GM23338 (cell line): Measurements from ENCODE around the gene KDM6B. TPM values are rescaled to one million over a fixed set of nuclear protein-coding genes. Genes with fewer than 3 reads are reported as not detected.

Experiments
- ATAC-seq: fragments of 200-7000 bp; cut with Tn5 transposase; 3 replicates; pipeline ENCODE4 v1.9.1; 2020
- DNase-seq: peaks from one replicate; pipeline ENCODE4 v3.0.0-alpha.2; 2015; ENCODE audit warnings: low spot score
- H2AFZ ChIP-seq: fragments of 200-600 bp; sonication (generic); 2 replicates; pipeline ENCODE4 v1.8.0; 2016; ENCODE audit warnings: antibody characterized with exemption, mild to moderate bottlenecking, moderate library complexity
- H3F3A ChIP-seq: fragments of 200-600 bp; sonication (generic); replicated peaks from 2 replicates; pipeline ENCODE4 v1.8.0; 2017; ENCODE audit warnings: antibody characterized with exemption, mixed run types, low read depth
- H3K27ac ChIP-seq: fragments of 200-600 bp; sonication (generic); 2 replicates; pipeline ENCODE4 v1.6.1; 2016; ENCODE audit warnings: low read depth
- H3K27me3 ChIP-seq: fragments of 200-600 bp; sonication (generic); 2 replicates; pipeline ENCODE4 v1.8.0; 2016; ENCODE audit warnings: mild to moderate bottlenecking, mixed run types, moderate library complexity; ENCODE audit not compliant: insufficient read depth
- H3K36me3 ChIP-seq: fragments of 200-600 bp; sonication (generic); 2 replicates; pipeline ENCODE4 v1.8.0; 2016; ENCODE audit warnings: mild to moderate bottlenecking; ENCODE audit not compliant: insufficient read depth
- H3K4me1 ChIP-seq: fragments of 200-600 bp; sonication (generic); 2 replicates; pipeline ENCODE4 v1.8.0; 2016; ENCODE audit warnings: mild to moderate bottlenecking, moderate library complexity; ENCODE audit not compliant: insufficient read depth
- H3K4me2 ChIP-seq: fragments of 200-600 bp; sonication (generic); 2 replicates; pipeline ENCODE4 v1.7.1; 2017; ENCODE audit warnings: mixed run types
- H3K4me3 ChIP-seq: fragments of 200-600 bp; sonication (generic); 2 replicates; pipeline ENCODE4 v1.6.1; 2016; ENCODE audit warnings: mixed run types
- H3K79me2 ChIP-seq: fragments of 200-600 bp; sonication (generic); replicated peaks from 2 replicates; pipeline ENCODE4 v1.8.0; 2017; ENCODE audit warnings: mild to moderate bottlenecking; ENCODE audit not compliant: insufficient read depth
- H3K9me2 ChIP-seq: fragments of 200-600 bp; sonication (generic); 2 replicates; pipeline ENCODE4 v1.8.0; 2017; ENCODE audit not compliant: insufficient read depth
- H4K20me1 ChIP-seq: fragments of 200-600 bp; sonication (generic); replicated peaks from 2 replicates; pipeline ENCODE4 v1.8.0; 2017; ENCODE audit warnings: mild to moderate bottlenecking; ENCODE audit not compliant: insufficient read depth
- H3K27ac Mint-ChIP-seq: 2 replicates; pipeline ENCODE4 v1.8.0; 2020; ENCODE audit warnings: inconsistent platforms, mild to moderate bottlenecking, moderate library complexity, mixed read lengths
- H3K27me3 Mint-ChIP-seq: 3 replicates; pipeline ENCODE4 v1.8.0; 2022; ENCODE audit warnings: low read depth, mild to moderate bottlenecking, moderate library complexity, mixed read lengths, inconsistent platforms; ENCODE audit not compliant: insufficient read depth, poor library complexity
- H3K36me3 Mint-ChIP-seq: 3 replicates; pipeline ENCODE4 v1.8.0; 2021; ENCODE audit warnings: low read depth, mild to moderate bottlenecking, inconsistent platforms, moderate library complexity, mixed read lengths
- H3K4me1 Mint-ChIP-seq: 3 replicates; pipeline ENCODE4 v1.8.0; 2020; ENCODE audit warnings: mild to moderate bottlenecking, inconsistent platforms, mixed read lengths
- H3K4me3 Mint-ChIP-seq: 3 replicates; pipeline ENCODE4 v1.8.0; 2021; ENCODE audit warnings: moderate library complexity, mild to moderate bottlenecking, inconsistent platforms, mixed read lengths
- H3K9me3 Mint-ChIP-seq: 3 replicates; pipeline ENCODE4 v1.8.0; 2020; ENCODE audit warnings: moderate library complexity, mild to moderate bottlenecking, inconsistent platforms, mixed read lengths
- CREB1 ChIP-seq: fragments of 250-450 bp; sonication (Bioruptor Pico); IDR thresholded peaks from 2 replicates; pipeline ENCODE4 v1.5.0; 2020; ENCODE audit warnings: low read depth, mild to moderate bottlenecking, moderate library complexity
- JUNB ChIP-seq: IDR thresholded peaks from one replicate; pipeline ENCODE4 v1.6.1; 2016; ENCODE audit warnings: antibody characterized with exemption; ENCODE audit not compliant: unreplicated experiment
- NANOG ChIP-seq: IDR thresholded peaks from 2 replicates; pipeline ENCODE4 v1.6.1; 2016; ENCODE audit warnings: antibody characterized with exemption, borderline replicate concordance
- POLR2AphosphoS5 ChIP-seq: IDR thresholded peaks from 2 replicates; pipeline ENCODE4 v1.6.1; 2016; ENCODE audit warnings: antibody characterized with exemption, low read depth
- REST ChIP-seq: IDR thresholded peaks from one replicate; pipeline ENCODE4 v1.6.1; 2018; ENCODE audit warnings: antibody characterized with exemption; ENCODE audit not compliant: unreplicated experiment
- STAT1 ChIP-seq: IDR thresholded peaks from one replicate; pipeline ENCODE4 v1.6.1; 2016; ENCODE audit warnings: antibody characterized with exemption; ENCODE audit not compliant: unreplicated experiment
- ZNF114 ChIP-seq: fragments of 250-450 bp; sonication (Bioruptor Pico); IDR thresholded peaks from 2 replicates; pipeline ENCODE4 v1.5.0; 2020; ENCODE audit warnings: mild to moderate bottlenecking, moderate library complexity
- ZNF462 ChIP-seq: fragments of 250-450 bp; sonication (Bioruptor Pico); IDR thresholded peaks from 2 replicates; pipeline ENCODE4 v1.5.0; 2020; ENCODE audit warnings: mild to moderate bottlenecking, moderate library complexity
- polyA plus RNA-seq: library from polyadenylated mRNA; unstranded; fragments of >200 nt; fragmentation: Nextera tagmentation; extraction: Ambion mirVana; gene quantifications from 2 replicates; pipeline ENCODE4 v1.2.1, GENCODE V29; 2016
- total RNA-seq: library from RNA; depleted of rRNA; stranded (reverse); fragments of >200 nt; shearing (Covaris generic); gene quantifications from 2 replicates; pipeline ENCODE4 v1.2.3, GENCODE V29; 2014

KDM6B gene
- total and polyA plus RNA-seq, 2 experiments from 2014 or later, result 1.1 to 1.4 TPM

DNA sequence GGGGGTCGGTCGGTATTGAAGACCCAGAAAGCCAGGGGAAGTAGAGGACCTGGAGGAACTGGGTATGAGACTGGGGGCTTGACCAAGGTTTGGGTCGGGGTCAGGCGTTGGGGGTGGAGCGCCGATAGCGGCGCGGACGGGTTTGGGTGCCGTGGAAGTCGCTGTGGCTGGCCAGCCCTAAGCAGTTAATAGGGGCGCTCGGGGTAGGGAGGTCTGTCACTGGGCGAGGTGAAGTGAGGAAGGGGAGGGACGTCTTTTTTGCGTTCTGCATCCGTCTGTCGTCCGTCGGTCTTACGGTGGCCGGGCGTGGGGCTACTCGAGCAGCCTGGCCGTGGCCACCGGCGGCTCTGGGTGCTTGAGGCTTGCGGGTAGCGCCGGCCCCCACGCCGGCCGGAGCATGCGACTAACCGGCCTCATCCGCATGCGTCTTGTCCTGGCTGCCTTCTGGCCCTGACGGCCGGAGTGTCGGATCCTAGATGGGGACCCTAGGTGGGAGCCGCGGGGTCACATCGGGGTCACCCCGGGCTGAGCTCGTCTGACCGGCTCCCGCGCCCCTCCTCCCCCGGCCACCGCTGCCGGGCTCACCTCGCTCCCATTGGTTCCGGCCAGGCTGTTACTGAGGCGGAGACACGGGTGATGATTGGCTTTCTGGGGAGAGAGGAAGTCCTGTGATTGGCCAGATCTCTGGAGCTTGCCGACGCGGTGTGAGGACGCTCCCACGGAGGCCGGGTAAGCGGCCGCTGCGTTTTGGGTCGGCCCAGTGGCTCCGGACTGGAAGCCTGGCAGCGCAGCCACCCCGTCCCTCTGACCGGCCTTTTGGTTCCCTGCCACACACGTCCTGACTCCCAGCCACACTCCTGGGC is 10.5 kb downstream of the KDM6B start:
- Mint-ChIP-seq H3K4me1 (peaks cover 20% of the 10 kb centered on the region), H3K4me3 (peak overlapping the region; percentile 88), H3K27me3 (peaks cover 55% of the 10 kb centered on the region), H3K36me3 (peaks cover 2% of the 10 kb centered on the region; the same call in 1 of the 3 replicates), H3K27ac (no peak overlapping the region), H3K9me3 (no peaks in the 10 kb centered on the region; the same call in 2 of the 3 replicates)
- no peaks in the 10 kb centered on the region for H3K9me2 ChIP-seq
- TF ChIP-seq CREB1 (CRISPR knock-in tag), result peak; percentile 79
- TF ChIP-seq ZNF114 (CRISPR knock-in tag), result no peak
- ATAC-seq, result peak; percentile 72
- peak overlapping the region; percentile 76 for H2AFZ ChIP-seq
- peaks cover 8% of the 10 kb centered on the region; the same call in 1 of the 2 replicates for H3F3A ChIP-seq
- H3K4me1 ChIP-seq, result peaks cover 11% of the 10 kb centered on the region; the same call in 1 of the 2 replicates
- H3K4me2 ChIP-seq, result peak overlapping the region; percentile 99
- peaks cover 13% of the 10 kb centered on the region for H4K20me1 ChIP-seq
- H3K27ac ChIP-seq, result no peak overlapping the region
- peaks cover 6% of the 10 kb centered on the region; the same call in 1 of the 2 replicates for H3K36me3 ChIP-seq
- no peaks in the 10 kb centered on the region for H3K79me2 ChIP-seq
- H3K4me3 ChIP-seq, result peak overlapping the region; percentile 94
- H3K27me3 ChIP-seq, result peaks cover 83% of the 10 kb centered on the region
- peak; percentile 97 for DNase-seq

DNA sequence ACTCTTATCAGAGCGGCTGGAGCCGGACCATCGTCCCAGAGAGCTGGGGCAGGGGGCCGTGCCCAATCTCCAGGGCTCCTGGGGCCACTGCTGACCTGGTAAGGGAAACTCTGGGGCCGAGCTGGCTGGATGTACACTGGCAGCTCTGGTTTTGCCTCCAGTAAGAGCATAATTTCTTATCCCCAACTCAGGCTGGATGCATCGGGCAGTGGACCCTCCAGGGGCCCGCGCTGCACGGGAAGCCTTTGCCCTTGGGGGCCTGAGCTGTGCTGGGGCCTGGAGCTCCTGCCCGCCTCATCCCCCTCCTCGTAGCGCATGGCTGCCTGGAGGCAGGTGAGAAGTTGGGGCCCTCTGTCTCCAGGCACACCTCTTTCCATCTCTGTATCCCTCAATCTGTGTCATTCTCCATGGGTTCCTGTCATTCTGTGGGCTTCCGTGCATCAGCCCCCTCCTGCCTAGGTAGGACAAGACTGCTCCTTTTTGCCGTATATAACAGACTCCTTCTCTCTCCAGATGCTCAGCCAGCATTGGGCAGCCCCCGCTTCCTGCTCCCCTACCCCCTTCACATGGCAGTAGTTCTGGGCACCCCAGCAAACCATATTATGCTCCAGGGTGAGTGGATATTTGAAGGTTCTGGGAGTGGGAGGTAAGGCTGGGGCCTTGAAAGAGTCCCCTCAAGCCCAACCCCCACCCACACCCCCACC is 11.5 kb downstream of the KDM6B start:
- ATAC-seq (no peak), DNase-seq (no peak)
- Histone ChIP-seq H2AFZ (peak overlapping the region; percentile 73), H3K9me2 (no peaks in the 10 kb centered on the region), H3K4me2 (peak overlapping the region; percentile 99), H3K27me3 (peaks cover 83% of the 10 kb centered on the region), H3F3A (0 out of 2 replicates have a peak, but pooled peaks cover 8% of the 10 kb centered on the region), H3K27ac (no peak overlapping the region), H3K4me3 (peak overlapping the region; percentile 94), H4K20me1 (peaks cover 7% of the 10 kb centered on the region), H3K4me1 (peaks cover 11% of the 10 kb centered on the region; the same call in 1 of the 2 replicates), H3K36me3 (peaks cover 5% of the 10 kb centered on the region; the same call in 1 of the 2 replicates), H3K79me2 (no peaks in the 10 kb centered on the region)
- Mint-ChIP-seq H3K36me3 (peaks cover 2% of the 10 kb centered on the region; the same call in 1 of the 3 replicates), H3K27ac (no peak overlapping the region), H3K4me1 (peaks cover 14% of the 10 kb centered on the region), H3K9me3 (no peaks in the 10 kb centered on the region; the same call in 2 of the 3 replicates), H3K27me3 (peaks cover 48% of the 10 kb centered on the region), H3K4me3 (peak overlapping the region; percentile 88)
- TF ChIP-seq STAT1 (no peak), JUNB (no peak), POLR2AphosphoS5 (no peak), CREB1 (CRISPR knock-in tag) (no peak), ZNF462 (CRISPR knock-in tag) (no peak), NANOG (no peak), REST (no peak), ZNF114 (CRISPR knock-in tag) (no peak)
